HEK293 (cell line): Measurements from ENCODE around the gene CLEC4E.
"Not testable (repeated sequence)": the region's sequence is repeated elsewhere in the genome, so short reads cannot be mapped to it uniquely, and the experiment has no call there.

ENCODE experiments used
- CTCF ChIA-PET: fragments of 350-600 bp; formaldehyde crosslinking; extraction: SDS; loops from one replicate; lab custom pipeline; 2021; ENCODE audit warnings: antibody characterized with exemption; lab: Yijun Ruan, JAX
- POLR2A ChIA-PET: fragments of 300-600 bp; formaldehyde crosslinking; extraction: SDS; loops from one replicate; lab custom pipeline; 2020; ENCODE audit warnings: antibody characterized with exemption, inconsistent platforms; lab: Yijun Ruan, JAX
- H3K27ac ChIP-seq: fragments of 200-500 bp; sonication (Bioruptor generic); 2 replicates; pipeline ENCODE4 v1.5.1; 2014; ENCODE audit warnings: low read depth, low read length, control low read depth, inconsistent platforms; ENCODE audit errors: extremely low read depth
- H3K36me3 ChIP-seq, 2 experiments: fragments of 200-500 bp in 1 of 2; sonication (Bioruptor generic) in 1 of 2; 1 replicate in 1 of 2; 2 replicates in 1 of 2; pipeline ENCODE4 v1.5.1; 2014 to 2017; ENCODE audit warnings: inconsistent platforms in 2 of 2, low read length in 2 of 2; ENCODE audit not compliant: control insufficient read depth in 2 of 2, insufficient read depth in 1 of 2
- H3K4me1 ChIP-seq: fragments of 200-500 bp; sonication (Bioruptor generic); 2 replicates; pipeline ENCODE4 v1.5.1; 2014; ENCODE audit warnings: mild to moderate bottlenecking, low read length, inconsistent platforms; ENCODE audit not compliant: control insufficient read depth, insufficient read depth
- H3K4me3 ChIP-seq: 2 replicates; pipeline ENCODE4 v1.5.1; 2011; ENCODE audit warnings: low read depth, mild to moderate bottlenecking, control low read depth, low read length, moderate library complexity
- H3K9me3 ChIP-seq: fragments of 200-500 bp; sonication (Bioruptor generic); 2 replicates; pipeline ENCODE4 v1.5.1; 2014; ENCODE audit warnings: low read depth, low read length, inconsistent platforms; ENCODE audit not compliant: control insufficient read depth, insufficient read depth
- GLI4 ChIP-seq: fragments of 450-650 bp; formaldehyde crosslinking; IDR thresholded peaks from 2 replicates; pipeline ENCODE4 v1.5.1; 2016; ENCODE audit warnings: missing biosample characterization, missing genetic modification characterization
- SCRT1 ChIP-seq: fragments of 450-650 bp; formaldehyde crosslinking; IDR thresholded peaks from 2 replicates; pipeline ENCODE4 v1.5.1; 2016; ENCODE audit warnings: missing biosample characterization, missing genetic modification characterization, borderline replicate concordance
- ZBTB11 ChIP-seq: fragments of 450-650 bp; formaldehyde crosslinking; conservative IDR thresholded peaks from 2 replicates; pipeline ENCODE4 v1.5.1; 2016; ENCODE audit warnings: low read depth, missing biosample characterization, missing genetic modification characterization
- ZBTB21 ChIP-seq: fragments of 450-650 bp; formaldehyde crosslinking; IDR thresholded peaks from 2 replicates; pipeline ENCODE4 v1.5.1; 2017; ENCODE audit warnings: missing biosample characterization, missing genetic modification characterization
- ZFP3 ChIP-seq: fragments of 450-650 bp; formaldehyde crosslinking; IDR thresholded peaks from 2 replicates; pipeline ENCODE4 v1.5.1; 2016; ENCODE audit warnings: low read depth, missing biosample characterization, missing genetic modification characterization
- ZFP37 ChIP-seq: fragments of 450-650 bp; formaldehyde crosslinking; IDR thresholded peaks from 2 replicates; pipeline ENCODE4 v1.5.1; 2016; ENCODE audit warnings: missing biosample characterization, missing genetic modification characterization
- ZNF184 ChIP-seq: fragments of 450-650 bp; IDR thresholded peaks from 2 replicates; pipeline ENCODE4 v1.5.1; 2018; ENCODE audit warnings: missing biosample characterization, mild to moderate bottlenecking, missing genetic modification characterization
- ZNF211 ChIP-seq: fragments of 450-650 bp; formaldehyde crosslinking; IDR thresholded peaks from 2 replicates; pipeline ENCODE4 v1.5.1; 2016; ENCODE audit warnings: low read depth, missing biosample characterization, missing genetic modification characterization
- ZNF354C ChIP-seq: fragments of 450-650 bp; formaldehyde crosslinking; IDR thresholded peaks from 2 replicates; pipeline ENCODE4 v1.5.1; 2016; ENCODE audit warnings: missing biosample characterization, missing genetic modification characterization, low read depth, borderline replicate concordance
- ZNF366 ChIP-seq: fragments of 450-650 bp; formaldehyde crosslinking; conservative IDR thresholded peaks from 2 replicates; pipeline ENCODE4 v1.5.1; 2016; ENCODE audit warnings: missing biosample characterization, missing genetic modification characterization
- ZNF423 ChIP-seq: fragments of 450-650 bp; formaldehyde crosslinking; IDR thresholded peaks from 2 replicates; pipeline ENCODE4 v1.5.1; 2016; ENCODE audit warnings: missing biosample characterization, missing genetic modification characterization
- ZNF501 ChIP-seq: fragments of 450-650 bp; formaldehyde crosslinking; IDR thresholded peaks from 2 replicates; pipeline ENCODE4 v1.5.1; 2016; ENCODE audit warnings: missing biosample characterization, missing genetic modification characterization
- ZNF518A ChIP-seq: fragments of 450-650 bp; formaldehyde crosslinking; conservative IDR thresholded peaks from 2 replicates; pipeline ENCODE4 v1.5.1; 2016; ENCODE audit warnings: low read depth, missing biosample characterization, missing genetic modification characterization
- ZNF626 ChIP-seq: fragments of 450-650 bp; sonication (Bioruptor Pico); formaldehyde crosslinking; IDR thresholded peaks from 2 replicates; pipeline ENCODE4 v1.5.1; 2018; ENCODE audit warnings: missing biosample characterization, missing genetic modification characterization, inconsistent platforms
- ZNF645 ChIP-seq: fragments of 450-650 bp; formaldehyde crosslinking; IDR thresholded peaks from 2 replicates; pipeline ENCODE4; 2016; ENCODE audit warnings: missing biosample characterization, missing genetic modification characterization
- ZNF792 ChIP-seq: fragments of 450-650 bp; formaldehyde crosslinking; IDR thresholded peaks from 2 replicates; pipeline ENCODE4 v1.5.1; 2016; ENCODE audit warnings: missing biosample characterization, missing genetic modification characterization
- ZSCAN4 ChIP-seq: fragments of 450-650 bp; formaldehyde crosslinking; IDR thresholded peaks from 2 replicates; pipeline ENCODE4 v1.5.1; 2017; ENCODE audit warnings: missing biosample characterization, missing genetic modification characterization

The CLEC4E gene

GRCh38 chr12:8540831-8541230 lies at the start of gene CLEC4E:
Gene CLEC4E, minus strand, starts transcription at chr12:8540905. Its CDS starts 108 bp downstream, at chr12:8540797.
- H3K4me3 ChIP-seq, H3K27ac ChIP-seq, H3K36me3 ChIP-seq, H3K4me1 ChIP-seq, POLR2A ChIA-PET, H3K9me3 ChIP-seq: not testable (repeated sequence)
- CTCF ChIA-PET = interaction anchor here (0.6 to 4.8 kb wide), 3 partner anchors 70 to 144 kb away, joined by 3 to 128 read pairs (median 3); partner anchors contain the start of gene AICDA

GRCh38 chr12:8589679-8590078 lies 49.0 kb upstream of the CLEC4E start:
- CTCF ChIA-PET = interaction anchor here (1.5 kb wide), 1 partner anchor 45 kb away, joined by 5 read pairs; no protein-coding TSS in a partner anchor
- H3K36me3 ChIP-seq = no peaks in the 10 kb centered on the region

GRCh38 chr12:8584478-8584877 lies 43.8 kb upstream of the CLEC4E start:
- CTCF ChIA-PET, H3K9me3 ChIP-seq, H3K4me3 ChIP-seq, POLR2A ChIA-PET, H3K4me1 ChIP-seq, H3K36me3 ChIP-seq, H3K27ac ChIP-seq: not testable (repeated sequence)

More at GRCh38 chr12:8589679-8590078, 49.0 kb upstream of the CLEC4E start:
- POLR2A ChIA-PET = no interaction called here
- TF ChIP-seq ZNF518A (tag by site-specific recombination) = no peak
- no peak for TF ChIP-seq ZSCAN4 (tag by site-specific recombination)
- TF ChIP-seq ZNF211 = no peak
- TF ChIP-seq ZFP37 = no peak
- TF ChIP-seq ZNF501 = no peak
- TF ChIP-seq ZFP3 (tag by site-specific recombination) = no peak
- TF ChIP-seq ZNF366 (tag by site-specific recombination) = no peak
- no peak for TF ChIP-seq GLI4
- no peak for TF ChIP-seq ZBTB21 (tag by site-specific recombination)
- TF ChIP-seq ZNF626 = no peak
- TF ChIP-seq SCRT1 (tag by site-specific recombination) = no peak
- TF ChIP-seq ZNF423 (tag by site-specific recombination) = no peak
- Histone ChIP-seq H3K27ac (no peak overlapping the region), H3K9me3 (no peaks in the 10 kb centered on the region), H3K4me1 (no peaks in the 10 kb centered on the region), H3K4me3 (no peak overlapping the region)

GRCh38 chr12:8584004-8584403 lies 43.3 kb upstream of the CLEC4E start:
- Histone ChIP-seq H3K4me3 (no peak overlapping the region), H3K27ac (no peak overlapping the region), H3K4me1 (no peaks in the 10 kb centered on the region), H3K9me3 (no peaks in the 10 kb centered on the region), H3K36me3 (no peaks in the 10 kb centered on the region)
- ChIA-PET CTCF (no interaction called here), POLR2A (no interaction called here)
- TF ChIP-seq ZFP37 (no peak), ZBTB11 (tag by site-specific recombination) (no peak), ZNF184 (no peak), ZNF792 (tag by site-specific recombination) (no peak), ZNF645 (tag by site-specific recombination) (no peak), ZNF354C (tag by site-specific recombination) (no peak)
